ENCODE measurements around the gene LARGE2. TPM values are rescaled to one million over a fixed set of nuclear protein-coding genes. Genes with fewer than 3 reads are reported as not detected.

The LARGE2 gene
- total RNA-seq, 1 donor from 2014 or later, result 5.0 TPM

- intact Hi-C loops (cut with DNase I), result no loop called here
- DNase-seq, result no peak
- peak in 1 of 2 donors; percentile 11 for ATAC-seq
These were observed 36.3 kb upstream of the LARGE2 start for GRCh38 chr11:45885921-45886721.

GRCh38 chr11:45886816-45887520 is 35.5 kb upstream of the LARGE2 start:
- Histone ChIP-seq H3K4me1 (no peaks in the 10 kb centered on the region), H3K9me3 (no peaks in the 10 kb centered on the region), H3K27me3 (ENCODE audit: low read depth) (no peaks in the 10 kb centered on the region), H3K36me3 (peaks cover 10% of the 10 kb centered on the region), H3K27ac (no peak overlapping the region), H3K4me3 (no peak overlapping the region)
- DNase-seq (no peak), ATAC-seq (no peak)
- intact Hi-C loops (cut with DNase I), result no loop called here
- TF ChIP-seq CTCF (IDR thresholded peaks at IDR 0.05), result no peak

More at GRCh38 chr11:45885921-45886721, 36.3 kb upstream of the LARGE2 start:
- no peaks in the 10 kb centered on the region for H3K27me3 ChIP-seq (ENCODE audit: low read depth)
- no peaks in the 10 kb centered on the region for H3K9me3 ChIP-seq
- no peak overlapping the region for H3K27ac ChIP-seq
- H3K4me1 ChIP-seq, result no peaks in the 10 kb centered on the region
- no peak for TF ChIP-seq CTCF (IDR thresholded peaks at IDR 0.05)
- peaks cover 18% of the 10 kb centered on the region for H3K36me3 ChIP-seq
- H3K4me3 ChIP-seq, result peak overlapping the region; percentile 50

- Histone ChIP-seq H3K27ac (no peak overlapping the region), H3K4me3 (no peak overlapping the region), H3K27me3 (ENCODE audit: low read depth) (no peaks in the 10 kb centered on the region), H3K4me1 (no peaks in the 10 kb centered on the region), H3K9me3 (no peaks in the 10 kb centered on the region), H3K36me3 (peaks cover 4% of the 10 kb centered on the region)
- ATAC-seq, result no peak
- DNase-seq, result no peak
- intact Hi-C loops (cut with DNase I), result no loop called here
- TF ChIP-seq CTCF (IDR thresholded peaks at IDR 0.05), result no peak
These were observed 34.9 kb upstream of the LARGE2 start for GRCh38 chr11:45887587-45887986.

- no peaks in the 10 kb centered on the region for H3K9me3 ChIP-seq
- no peak overlapping the region for H3K27ac ChIP-seq
- ATAC-seq (no peak), DNase-seq (no peak)
- no peaks in the 10 kb centered on the region for H3K36me3 ChIP-seq
- no peaks in the 10 kb centered on the region for H3K4me1 ChIP-seq
- TF ChIP-seq CTCF (IDR thresholded peaks at IDR 0.05), result no peak
- no peaks in the 10 kb centered on the region for H3K27me3 ChIP-seq (ENCODE audit: low read depth)
- no peak overlapping the region for H3K4me3 ChIP-seq
- intact Hi-C loops (cut with DNase I), result no loop called here
These were observed 32.9 kb upstream of the LARGE2 start for GRCh38 chr11:45889555-45889954.

- no peak overlapping the region for H3K4me3 ChIP-seq
- H3K36me3 ChIP-seq, result no peaks in the 10 kb centered on the region
- TF ChIP-seq CTCF (IDR thresholded peaks at IDR 0.05), result no peak
- no peaks in the 10 kb centered on the region for H3K27me3 ChIP-seq (ENCODE audit: low read depth)
- intact Hi-C loops (cut with DNase I), result no loop called here
- no peak for ATAC-seq
- no peaks in the 10 kb centered on the region for H3K4me1 ChIP-seq
- no peak for DNase-seq
- no peak overlapping the region for H3K27ac ChIP-seq
- no peaks in the 10 kb centered on the region for H3K9me3 ChIP-seq
These were observed 32.5 kb upstream of the LARGE2 start for GRCh38 chr11:45889966-45890365.
